ENCODE data around the gene ISCA2.

The ISCA2 gene

GRCh38 chr14:74483321-74483720 is 10.2 kb upstream of the ISCA2 start:
- DNase-seq = no peak

- DNase-seq = no peak
These were observed 7.4 kb upstream of the ISCA2 start for GRCh38 chr14:74486164-74486563.

- DNase-seq = no peak
These were observed 4.7 kb upstream of the ISCA2 start for GRCh38 chr14:74488786-74489397.

- DNase-seq = no peak
These were observed 3.1 kb upstream of the ISCA2 start for GRCh38 chr14:74490486-74490885.

DNA sequence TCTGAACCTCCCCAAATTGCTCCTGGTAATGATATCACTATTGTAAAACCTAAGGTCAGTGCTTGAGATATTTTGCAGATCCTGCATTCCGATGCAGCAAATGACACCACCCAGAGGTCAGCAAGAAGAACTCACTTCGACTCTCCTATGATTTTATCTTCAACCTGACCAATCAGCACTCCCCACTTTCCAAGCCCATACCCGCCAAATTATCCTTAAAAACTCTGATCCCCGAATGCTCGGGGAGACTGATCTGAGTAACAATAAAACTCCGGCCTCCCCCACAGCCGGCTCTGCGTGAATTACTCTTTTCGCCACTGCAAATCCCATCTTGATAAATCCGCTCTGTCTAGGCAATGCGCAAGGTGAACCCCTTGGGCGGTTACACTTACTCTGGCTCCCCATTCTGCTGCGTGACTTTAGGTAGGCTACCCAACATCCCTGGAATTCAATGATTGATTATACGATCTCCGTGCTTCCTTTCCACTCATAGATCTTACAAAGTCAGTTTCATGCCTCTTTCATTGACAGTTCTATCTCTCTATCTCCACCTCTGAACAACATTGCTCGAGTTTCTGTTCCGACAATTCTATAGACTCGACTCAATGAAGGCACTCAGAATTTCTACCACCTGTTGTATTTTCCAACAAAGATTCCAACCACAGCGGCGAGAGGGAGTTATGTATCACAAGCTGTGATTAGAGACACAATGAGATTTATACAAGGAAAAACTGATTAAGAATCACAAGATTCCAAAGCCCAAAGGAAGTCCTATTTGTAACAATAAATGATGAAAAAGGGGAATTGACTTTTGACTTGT is 1.4 kb upstream of the ISCA2 start:
- no peak for DNase-seq

DNA sequence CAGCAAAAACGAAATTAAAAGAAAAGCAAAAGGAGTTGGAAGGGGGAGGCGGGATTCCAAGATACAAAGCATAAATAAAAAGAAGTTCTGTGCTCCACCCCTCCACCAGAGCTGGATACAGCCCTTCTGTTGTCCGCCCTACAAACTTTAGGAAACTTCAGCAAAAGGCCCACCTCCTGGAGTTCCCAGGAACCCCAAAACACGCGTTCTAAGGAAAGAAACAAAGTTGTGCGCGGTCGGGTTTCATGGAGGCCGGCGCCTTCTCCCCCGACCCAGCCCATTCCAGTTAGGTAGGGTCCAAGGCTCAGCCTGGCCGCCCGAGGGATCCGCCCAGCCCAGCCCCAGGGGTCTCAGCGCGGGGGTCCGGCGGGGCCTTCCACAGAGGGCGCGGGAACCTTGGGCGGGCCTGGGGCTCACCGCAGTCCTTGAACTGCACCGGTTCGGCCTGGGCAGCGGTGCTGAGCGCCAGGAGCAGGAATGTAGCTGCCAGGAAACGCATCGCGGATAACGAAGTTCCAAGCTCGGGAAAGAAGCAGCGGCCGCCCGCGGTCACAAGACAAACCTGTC is 706 bp upstream of the ISCA2 start, which contains the start of gene NPC2:
Gene NPC2, minus strand, starts transcription at position 530 of the 567 bp plus-strand sequence. Its CDS starts 31 bp downstream, at position 499.
- DNase-seq = no peak

GRCh38 chr14:74495356-74495755 is 1.8 kb downstream of the ISCA2 start:
- DNase-seq = no peak

GRCh38 chr14:74500417-74501134 is 7.0 kb downstream of the ISCA2 start:
- DNase-seq = no peak

- no peak for DNase-seq
These were observed 7.6 kb downstream of the ISCA2 start for GRCh38 chr14:74501135-74501614.

DNA sequence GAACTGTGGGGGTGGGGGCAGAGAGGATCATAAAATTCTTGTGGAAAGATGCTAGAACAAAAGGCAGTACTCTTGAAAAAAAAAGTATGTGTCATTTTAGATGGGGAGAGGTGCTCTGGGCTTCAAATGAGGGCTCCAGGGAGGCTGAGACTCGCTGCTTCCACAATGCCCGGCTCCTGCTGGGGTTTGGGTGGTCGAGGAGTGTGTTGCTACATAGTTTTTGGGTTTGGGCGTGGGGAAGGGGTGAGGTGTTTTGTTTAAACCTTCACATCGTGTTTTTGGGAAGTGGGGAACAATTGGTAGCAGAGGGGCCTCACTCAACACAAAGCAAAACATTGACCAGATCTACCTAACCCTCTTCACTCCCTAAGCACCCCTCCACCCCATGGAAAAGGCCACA is 8.1 kb downstream of the ISCA2 start:
- DNase-seq = no peak

GRCh38 chr14:74502236-74503019 is 8.9 kb downstream of the ISCA2 start:
- no peak for DNase-seq

DNA sequence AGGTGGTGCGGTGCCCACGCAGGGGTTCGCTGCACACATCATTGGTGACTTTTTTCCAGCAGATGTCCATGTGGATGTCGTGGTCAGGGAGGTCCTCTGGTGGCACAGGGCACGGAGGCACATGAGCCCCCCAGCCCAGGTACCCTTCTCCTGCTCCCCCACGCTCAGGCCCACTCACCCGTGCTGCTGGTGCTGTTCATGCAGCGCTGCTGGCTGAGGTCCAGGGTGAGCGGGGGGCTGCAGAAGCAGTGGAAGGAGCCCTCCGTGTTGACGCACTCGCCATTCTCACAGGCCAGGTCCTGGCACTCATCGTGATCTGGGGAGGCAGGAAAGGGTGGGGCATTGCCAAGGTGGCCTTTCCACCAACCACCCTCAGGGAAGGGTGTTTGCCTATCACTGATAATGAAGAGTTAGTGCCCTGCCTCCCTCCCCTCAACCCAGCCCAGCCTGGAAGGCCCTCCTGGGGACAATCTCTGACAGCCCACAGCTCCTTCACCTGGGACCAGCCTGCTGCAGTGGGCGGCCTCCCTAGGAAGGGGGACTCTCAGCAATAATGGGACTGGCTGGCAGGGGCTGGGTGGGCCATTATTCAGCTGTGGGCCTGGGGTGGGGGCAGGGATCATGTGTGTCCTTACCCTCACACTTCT is 9.8 kb downstream of the ISCA2 start:
- DNase-seq = no peak

GRCh38 chr14:74503938-74504335 is 10.4 kb downstream of the ISCA2 start:
- DNase-seq = no peak

GRCh38 chr14:74504412-74504811 is 10.8 kb downstream of the ISCA2 start:
- no peak for DNase-seq

DNA sequence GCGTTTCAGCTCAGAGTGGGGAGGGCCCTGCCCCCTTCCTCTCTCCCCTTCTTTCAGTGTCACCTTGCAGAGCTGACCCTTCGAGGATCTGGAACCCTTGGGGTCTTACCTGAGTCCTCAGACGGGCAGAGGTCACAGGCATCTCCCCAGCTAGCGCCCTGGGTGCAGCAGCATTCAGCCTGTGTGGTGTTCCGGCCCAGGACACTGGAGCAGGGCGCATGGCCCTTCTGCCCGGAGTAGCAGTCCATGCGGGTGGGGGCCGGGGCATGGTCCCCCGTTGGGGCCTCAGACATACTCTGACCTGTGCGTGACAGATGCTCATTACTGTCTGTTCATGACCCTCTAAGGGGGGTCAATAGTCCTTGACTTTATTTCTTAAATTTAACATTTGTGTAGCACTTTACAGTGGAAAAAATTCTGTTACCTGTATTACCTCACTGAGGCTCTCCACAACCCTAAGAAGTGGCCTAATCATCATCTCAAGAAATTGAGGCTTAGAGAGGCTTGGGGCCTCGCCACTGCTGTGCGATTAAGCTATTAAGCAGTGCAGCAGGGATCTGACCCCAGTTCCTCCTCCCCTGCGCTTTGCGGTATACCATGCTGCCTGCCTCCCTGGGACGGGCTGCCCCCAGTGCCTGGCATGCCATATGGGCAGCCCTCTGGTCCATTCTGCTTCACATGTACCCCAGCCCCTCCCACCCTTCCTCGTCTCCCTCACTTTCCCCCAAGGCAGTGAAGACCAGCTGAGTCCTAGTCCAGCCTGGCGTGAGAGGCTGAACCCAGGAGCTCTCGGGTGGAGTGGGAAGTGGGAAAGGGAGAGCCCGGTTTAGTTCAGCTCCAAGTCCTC is 11.5 kb downstream of the ISCA2 start:
- DNase-seq = no peak

DNA sequence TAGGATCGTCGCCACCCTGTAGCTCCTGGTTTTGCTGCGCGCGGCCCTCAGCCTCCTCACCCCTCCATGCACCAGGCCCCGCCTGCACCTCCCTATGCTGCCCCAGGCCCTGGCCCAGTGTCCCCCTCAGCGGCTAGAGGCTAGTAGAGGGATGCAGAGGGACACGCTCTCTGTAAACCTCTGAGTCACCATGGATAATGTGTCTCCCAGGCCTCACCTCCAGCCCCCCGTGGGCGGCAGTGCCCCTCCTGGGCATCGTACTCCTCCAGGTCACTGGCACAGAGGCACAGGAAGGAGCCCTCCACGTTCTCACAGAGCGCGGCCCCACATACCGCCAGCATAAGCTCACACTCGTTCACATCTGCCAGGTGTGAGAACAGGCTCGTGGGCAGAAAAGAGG is 12.3 kb downstream of the ISCA2 start:
- no peak for DNase-seq

- DNase-seq = no peak
These were observed 12.9 kb downstream of the ISCA2 start for GRCh38 chr14:74506411-74506851.

DNA sequence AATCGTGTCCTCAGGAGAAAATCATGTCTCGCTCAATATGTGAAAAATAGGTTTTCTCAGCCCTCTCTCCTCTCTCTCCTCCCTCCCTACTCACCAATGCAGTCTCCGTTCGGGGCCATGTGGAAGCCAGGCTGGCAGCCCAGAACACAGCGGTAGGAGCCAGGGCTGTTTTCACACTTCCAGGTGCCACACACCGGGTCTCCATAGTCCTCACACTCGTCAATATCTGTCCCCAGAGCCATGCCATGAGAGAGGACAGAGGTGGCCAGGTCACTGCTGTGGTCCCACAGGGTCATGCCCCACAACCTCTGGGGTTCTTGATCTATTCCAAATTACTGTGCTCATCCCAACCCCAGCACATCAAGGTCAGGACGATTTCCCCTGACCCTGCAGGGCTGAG is 13.5 kb downstream of the ISCA2 start:
- no peak for DNase-seq

GRCh38 chr14:74507840-74508239 is 14.3 kb downstream of the ISCA2 start:
- DNase-seq = no peak

DNA sequence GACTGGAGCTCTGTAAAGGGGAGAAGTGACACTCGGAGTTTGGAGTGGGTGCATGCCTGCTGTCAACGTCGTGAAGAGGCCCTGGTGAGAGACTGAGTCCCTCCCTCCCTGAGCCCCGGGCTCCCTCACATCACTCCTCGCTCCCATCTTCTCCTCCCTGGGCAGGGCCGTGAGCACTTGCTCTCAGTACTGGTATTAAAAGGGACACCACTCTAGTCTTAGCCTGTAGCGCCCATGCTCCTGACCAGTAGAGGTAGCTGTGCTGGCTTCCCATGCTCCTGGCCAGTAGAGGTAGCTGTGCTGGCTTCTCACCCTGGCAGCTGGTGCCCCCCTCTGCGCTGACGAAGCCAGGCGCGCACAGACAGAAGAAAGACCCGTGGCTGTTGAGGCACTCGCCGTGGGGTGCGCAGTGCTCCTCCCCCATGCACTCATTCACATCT is 14.7 kb downstream of the ISCA2 start:
- DNase-seq = no peak
